Cardiac fibroblast (primary cell): ENCODE measurements around the gene NDUFV1.

Experiments used
- DNase-seq, 2 donors: peaks; one replicate each; pipeline versions ENCODE4 v3.0.0 to v3.0.0-alpha.2; 2010; ENCODE audit warnings: low read depth in 2 of 2
- H3K4me3 ChIP-seq, 2 donors: replicated peaks in 1 of 2; 1 replicate in 1 of 2; 2 replicates in 1 of 2; pipeline ENCODE4 v1.5.1; 2011; ENCODE audit warnings: low read depth in 2 of 2, low read length in 2 of 2, mild to moderate bottlenecking in 2 of 2, moderate library complexity in 1 of 2
- CTCF ChIP-seq: IDR thresholded peaks from one replicate; pipeline ENCODE4 v1.5.1; 2011; ENCODE audit warnings: low read depth, mild to moderate bottlenecking, low read length, inconsistent platforms

NDUFV1 gene

GRCh38 chr11:67640021-67640757 is 33.5 kb downstream of the NDUFV1 start:
- TF ChIP-seq CTCF = peak; percentile 78
- no peak overlapping the region for H3K4me3 ChIP-seq
- peak; percentile 60 for DNase-seq

GRCh38 chr11:67640758-67641337 is 34.1 kb downstream of the NDUFV1 start:
- TF ChIP-seq CTCF = no peak
- DNase-seq = no peak
- no peak overlapping the region for H3K4me3 ChIP-seq

GRCh38 chr11:67641338-67642172 is 34.8 kb downstream of the NDUFV1 start:
- TF ChIP-seq CTCF = no peak
- no peak for DNase-seq
- no peak overlapping the region for H3K4me3 ChIP-seq

- no peak for TF ChIP-seq CTCF
- no peak for DNase-seq
- no peak overlapping the region for H3K4me3 ChIP-seq
Observed at GRCh38 chr11:67642173-67643120, 35.7 kb downstream of the NDUFV1 start.

- DNase-seq = no peak
- H3K4me3 ChIP-seq = no peak overlapping the region
- peak; percentile 49 for TF ChIP-seq CTCF
Observed at GRCh38 chr11:67644042-67644441, 37.3 kb downstream of the NDUFV1 start.
